Measurements from ENCODE around the gene PEMT.

PEMT gene

DNA sequence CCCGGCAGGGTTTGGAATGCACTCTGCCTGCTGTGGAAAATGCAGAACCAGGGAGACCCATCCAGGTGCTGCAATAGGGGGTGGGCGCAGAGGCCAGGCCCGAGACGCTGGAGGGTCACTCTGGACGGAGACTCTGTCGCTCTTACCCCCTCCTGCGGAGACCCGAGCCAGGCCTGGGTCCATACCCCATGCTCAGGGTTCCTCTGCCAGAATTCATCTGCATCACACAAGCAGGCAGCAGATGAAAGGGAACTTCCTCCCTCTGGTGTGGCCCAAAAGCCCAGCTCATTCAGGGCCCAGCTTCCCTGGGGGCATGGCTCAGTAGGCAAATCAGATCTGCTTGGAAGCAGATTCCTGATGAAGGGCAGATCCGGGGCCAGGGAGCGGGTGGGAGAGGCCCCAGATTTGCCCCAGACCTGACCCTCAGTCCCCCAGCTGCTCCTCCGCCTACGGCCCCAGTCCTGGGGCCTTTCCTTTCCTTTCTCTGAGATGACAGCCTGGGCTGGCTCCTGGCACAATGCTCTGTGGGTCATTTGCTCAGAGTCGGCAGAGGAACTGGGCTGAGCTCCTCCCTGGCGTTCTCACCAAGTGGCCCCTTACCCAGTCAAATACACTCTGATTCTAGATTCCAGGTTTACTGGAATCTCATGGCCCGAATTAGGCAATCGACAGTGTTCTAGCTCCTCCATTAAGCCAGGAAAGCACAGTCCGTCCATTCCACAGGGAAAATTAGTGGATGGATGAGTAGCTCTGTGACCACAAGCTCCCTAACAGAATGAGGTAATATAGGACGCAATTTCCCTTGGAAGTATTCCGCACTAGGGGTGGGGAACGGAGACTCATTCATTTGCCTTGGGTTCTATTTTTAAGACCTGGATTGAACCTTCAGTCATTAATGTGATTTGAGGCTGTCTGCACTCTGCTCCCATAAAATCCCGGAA lies 76.2 kb downstream of the PEMT start:
- no peak for DNase-seq (ENCODE audit: low read depth in 2 of 2)

DNA sequence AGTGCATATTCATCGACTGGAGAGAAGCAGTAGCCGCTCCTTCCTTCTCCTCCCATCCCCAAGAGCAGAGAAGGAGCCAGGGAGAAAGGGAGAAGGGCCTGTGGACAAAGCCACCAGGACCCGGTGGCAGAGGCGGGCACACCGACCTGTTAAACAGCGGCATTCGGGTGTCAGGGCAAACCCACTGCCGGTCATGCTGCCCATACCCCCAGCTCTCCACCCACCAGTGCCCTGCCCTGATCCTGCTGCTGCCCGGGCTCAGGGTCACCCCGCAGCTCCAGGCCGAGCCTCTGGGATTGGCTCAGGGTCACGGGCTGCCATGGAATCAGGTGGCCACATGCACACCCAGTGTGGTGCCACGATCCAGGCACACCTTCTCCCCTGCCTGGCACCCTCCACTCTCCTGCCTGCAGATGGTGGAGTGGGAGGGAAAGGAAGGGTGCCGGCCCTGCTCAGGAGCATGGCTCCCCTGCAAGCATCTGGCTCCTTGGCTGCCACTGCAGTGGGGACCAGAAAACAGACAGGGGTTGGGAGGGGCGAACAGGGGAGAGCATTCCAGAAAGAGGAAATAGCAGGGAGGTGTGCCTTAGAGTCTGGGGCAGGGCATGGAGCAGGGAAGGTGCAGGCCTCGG lies 77.0 kb downstream of the PEMT start:
- DNase-seq (ENCODE audit: low read depth in 2 of 2), result no peak

DNA sequence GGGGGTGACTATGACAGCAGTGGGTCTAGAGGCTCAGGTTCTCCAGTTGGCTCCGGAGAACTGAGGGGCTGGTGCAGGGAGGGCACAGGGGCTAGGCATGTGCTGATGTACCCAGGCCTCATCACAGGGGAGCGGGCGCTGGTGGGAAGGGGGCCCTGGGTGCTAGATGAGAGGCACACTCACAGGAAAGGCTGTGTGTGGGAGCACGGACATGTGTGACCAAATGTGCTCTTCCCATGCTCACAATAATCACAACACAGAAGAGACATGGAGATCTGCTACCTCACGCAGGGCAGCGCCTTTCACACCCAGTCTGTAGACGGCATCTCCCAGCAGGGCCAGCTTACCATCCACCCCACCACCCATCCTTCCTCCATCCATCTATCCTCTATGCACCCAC lies 77.9 kb downstream of the PEMT start:
- no peak for DNase-seq (ENCODE audit: low read depth in 2 of 2)

DNA sequence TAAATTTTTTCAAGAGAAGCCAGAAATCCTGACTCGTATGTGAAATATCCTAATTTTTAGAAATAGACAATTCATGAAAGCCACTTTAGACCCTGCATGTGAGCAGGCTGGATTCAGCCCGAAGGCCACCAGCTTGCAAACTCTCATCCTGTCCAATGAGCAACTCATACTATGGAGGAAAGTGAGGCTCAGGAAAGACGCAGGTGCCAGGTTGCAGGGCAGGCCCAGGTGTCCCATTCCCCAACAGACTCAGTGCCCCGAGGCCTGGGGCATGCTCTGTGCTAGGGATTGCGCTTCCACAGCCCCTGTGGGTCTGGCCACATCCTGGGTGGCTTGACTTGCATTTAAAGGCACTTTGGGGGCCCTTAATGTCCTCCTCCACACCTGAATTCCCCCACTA lies 78.6 kb downstream of the PEMT start:
- DNase-seq (ENCODE audit: low read depth in 2 of 2), result no peak

DNA sequence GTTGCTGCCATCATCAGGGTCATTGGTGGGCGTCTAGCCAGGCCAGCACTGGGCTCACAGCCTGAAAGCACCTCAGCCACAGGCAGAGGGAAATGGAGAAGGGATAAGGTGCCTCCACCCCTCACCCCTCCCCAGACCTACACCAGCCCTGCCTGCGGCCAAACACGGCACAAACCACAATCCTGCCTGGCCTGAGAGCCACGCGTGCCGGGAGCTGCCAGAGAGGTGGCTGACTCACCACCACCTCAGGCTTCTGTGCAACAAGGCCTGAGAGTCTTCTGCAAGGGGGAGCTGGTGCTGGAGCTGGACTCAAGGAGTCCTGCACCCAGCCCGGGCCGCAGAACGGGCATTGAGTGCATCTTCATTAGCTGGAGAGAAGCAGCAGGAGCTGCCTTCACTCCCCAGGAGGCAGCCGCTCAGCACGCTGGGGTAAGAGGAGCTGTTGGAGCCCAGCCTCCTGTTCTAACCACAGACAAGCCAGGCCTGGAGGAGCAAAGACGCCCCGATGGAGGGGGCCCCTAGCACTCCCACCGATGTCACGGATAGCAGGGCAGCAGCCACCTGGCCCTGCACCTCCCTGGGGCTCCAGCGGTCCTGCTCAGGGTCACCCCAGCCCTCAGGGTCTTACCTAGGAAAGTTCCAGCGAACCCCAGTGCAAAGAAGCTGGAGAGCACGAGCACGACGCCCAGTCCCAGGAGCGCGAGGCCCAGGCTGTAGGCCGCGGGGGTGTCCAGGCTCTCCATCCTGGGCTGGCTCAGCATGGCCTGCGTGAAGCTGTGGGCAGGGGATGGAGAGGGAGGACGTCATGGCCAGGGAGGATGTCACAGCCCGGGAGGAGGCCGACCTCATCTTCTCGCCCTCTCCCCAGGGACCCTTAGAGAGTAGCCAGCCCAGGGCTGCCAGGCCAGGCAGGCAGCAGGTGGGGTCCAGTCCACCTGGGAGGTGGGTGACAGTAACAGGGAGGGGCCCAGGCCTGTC lies 79.3 kb downstream of the PEMT start:
- no peak for DNase-seq (ENCODE audit: low read depth in 2 of 2)

- DNase-seq (ENCODE audit: low read depth in 2 of 2), result no peak
These were observed 80.2 kb downstream of the PEMT start for GRCh38 chr17:17511293-17511741.

- no peak for DNase-seq (ENCODE audit: low read depth in 2 of 2)
These were observed 80.8 kb downstream of the PEMT start for GRCh38 chr17:17510456-17511292.

DNA sequence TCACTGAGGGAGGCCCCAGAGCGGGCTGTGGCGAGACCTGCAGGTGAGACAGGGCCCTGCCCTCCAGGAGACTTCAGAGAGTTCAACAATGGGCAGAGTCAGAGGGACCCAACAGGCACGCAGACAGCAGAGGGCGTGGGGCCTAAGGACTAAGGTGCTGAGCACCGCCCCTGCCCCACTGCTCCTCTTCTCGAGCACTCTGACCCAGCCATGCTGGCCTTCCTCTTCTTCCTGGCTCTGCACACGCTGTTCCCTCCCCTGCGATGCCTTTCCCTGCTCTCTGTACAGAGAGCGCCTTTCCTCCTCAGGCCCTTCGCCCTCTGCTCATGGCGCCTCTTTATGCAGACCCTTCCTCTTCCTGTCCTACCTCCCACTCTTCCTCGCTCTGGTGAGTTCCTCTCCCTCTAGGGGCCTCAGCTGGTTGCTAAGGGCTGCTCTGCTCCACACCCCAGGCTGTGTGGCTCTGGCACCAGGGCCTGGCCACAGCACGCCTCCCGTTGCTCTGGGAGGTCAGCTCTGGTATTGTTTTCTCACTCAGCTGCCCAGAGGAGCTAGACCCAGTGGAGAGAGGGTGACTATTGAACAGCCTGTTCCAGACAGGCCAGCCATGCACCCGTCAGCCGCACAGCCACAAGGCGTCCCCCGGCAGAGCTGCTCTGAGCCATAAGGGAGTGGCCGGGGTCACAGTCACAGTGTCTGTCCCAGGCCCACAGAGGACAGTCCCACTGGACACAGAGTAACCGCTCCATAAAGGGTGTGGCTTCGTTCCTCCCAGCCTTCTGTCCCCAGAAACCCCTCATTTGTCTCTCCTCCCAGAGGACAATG lies 81.7 kb downstream of the PEMT start:
- no peak for DNase-seq (ENCODE audit: low read depth in 2 of 2)

GRCh38 chr17:17508646-17509591 lies 82.6 kb downstream of the PEMT start:
- DNase-seq (ENCODE audit: low read depth in 2 of 2), result no peak

GRCh38 chr17:17508019-17508535 lies 83.4 kb downstream of the PEMT start:
- DNase-seq (ENCODE audit: low read depth in 2 of 2), result no peak

- no peak for DNase-seq (ENCODE audit: low read depth in 2 of 2)
These were observed 84.0 kb downstream of the PEMT start for GRCh38 chr17:17507465-17508011.

GRCh38 chr17:17506893-17507464 lies 84.5 kb downstream of the PEMT start:
- DNase-seq (ENCODE audit: low read depth in 2 of 2), result no peak

DNA sequence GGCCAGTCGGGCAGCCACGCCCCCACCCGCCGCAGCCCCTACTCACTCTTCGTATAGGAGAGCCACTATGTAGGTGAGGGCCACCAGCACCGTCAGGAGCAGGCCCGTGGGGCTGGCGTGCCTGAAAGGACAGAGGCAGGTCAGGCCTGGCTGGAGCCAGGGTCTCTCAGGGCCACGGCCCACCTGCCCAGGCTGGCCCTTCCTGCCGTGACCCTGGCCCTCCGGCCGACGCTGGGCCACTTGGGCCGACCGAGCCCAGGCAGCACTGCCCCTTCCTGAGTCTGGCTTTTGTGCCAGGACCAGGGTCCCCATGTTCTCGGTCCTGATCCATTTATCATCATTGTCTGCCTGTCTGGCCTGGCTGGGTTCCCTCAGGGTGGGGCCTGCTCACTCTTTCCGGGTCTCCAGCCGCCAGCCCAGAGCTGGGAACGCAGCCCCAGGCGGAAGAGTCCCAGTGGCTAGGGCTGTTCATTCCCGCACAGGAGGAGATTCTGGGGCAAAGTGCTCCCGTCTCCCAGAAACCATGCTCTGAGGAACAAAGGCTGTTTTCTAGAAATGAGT lies 85.2 kb downstream of the PEMT start:
- no peak for DNase-seq (ENCODE audit: low read depth in 2 of 2)

DNA sequence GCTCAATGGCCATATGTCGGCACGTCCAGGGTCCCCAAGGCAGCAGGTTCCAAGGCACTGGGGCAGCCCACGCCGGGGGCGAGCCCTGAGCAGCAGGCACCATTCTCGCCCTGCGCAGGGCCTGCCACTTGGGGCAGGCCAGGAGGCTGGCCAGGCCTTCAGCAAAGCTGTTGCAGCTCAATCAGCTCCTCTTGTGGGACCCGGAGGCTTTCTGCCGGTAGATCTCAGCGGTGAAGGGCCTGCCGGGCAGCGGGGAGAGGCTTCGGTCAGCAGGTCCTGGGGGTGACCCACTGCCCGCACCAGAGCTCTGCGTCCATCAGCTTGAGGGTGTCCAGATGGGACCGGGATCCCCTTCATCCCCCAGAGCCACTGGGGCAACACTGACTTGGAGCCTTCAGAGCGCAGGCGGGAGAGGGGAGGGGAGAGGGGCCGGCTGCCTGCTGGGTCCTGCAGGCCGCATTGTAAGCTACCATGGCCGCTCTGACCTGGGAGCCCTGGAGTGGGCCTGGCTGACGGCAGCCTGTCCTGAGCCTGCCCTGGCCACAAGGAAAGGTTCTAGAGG lies 85.8 kb downstream of the PEMT start:
- no peak for DNase-seq (ENCODE audit: low read depth in 2 of 2)

GRCh38 chr17:17505151-17505550 lies 86.4 kb downstream of the PEMT start:
- DNase-seq (ENCODE audit: low read depth in 2 of 2), result no peak

- no peak for DNase-seq (ENCODE audit: low read depth in 2 of 2)
These were observed 87.0 kb downstream of the PEMT start for GRCh38 chr17:17504341-17505140.
